GM19239 (cell line): Measurements from ENCODE around the gene MICAL2.

Experiments
- DNase-seq: peaks from one replicate; pipeline ENCODE4 v3.0.0; 2011; ENCODE audit warnings: low spot score; ENCODE audit not compliant: insufficient read length
- FAIRE-seq: peaks from 2 replicates; lab custom pipeline; 2011; peaks lifted over from hg19 to GRCh38; lab: Jason Lieb, UNC

Gene MICAL2, protein sequence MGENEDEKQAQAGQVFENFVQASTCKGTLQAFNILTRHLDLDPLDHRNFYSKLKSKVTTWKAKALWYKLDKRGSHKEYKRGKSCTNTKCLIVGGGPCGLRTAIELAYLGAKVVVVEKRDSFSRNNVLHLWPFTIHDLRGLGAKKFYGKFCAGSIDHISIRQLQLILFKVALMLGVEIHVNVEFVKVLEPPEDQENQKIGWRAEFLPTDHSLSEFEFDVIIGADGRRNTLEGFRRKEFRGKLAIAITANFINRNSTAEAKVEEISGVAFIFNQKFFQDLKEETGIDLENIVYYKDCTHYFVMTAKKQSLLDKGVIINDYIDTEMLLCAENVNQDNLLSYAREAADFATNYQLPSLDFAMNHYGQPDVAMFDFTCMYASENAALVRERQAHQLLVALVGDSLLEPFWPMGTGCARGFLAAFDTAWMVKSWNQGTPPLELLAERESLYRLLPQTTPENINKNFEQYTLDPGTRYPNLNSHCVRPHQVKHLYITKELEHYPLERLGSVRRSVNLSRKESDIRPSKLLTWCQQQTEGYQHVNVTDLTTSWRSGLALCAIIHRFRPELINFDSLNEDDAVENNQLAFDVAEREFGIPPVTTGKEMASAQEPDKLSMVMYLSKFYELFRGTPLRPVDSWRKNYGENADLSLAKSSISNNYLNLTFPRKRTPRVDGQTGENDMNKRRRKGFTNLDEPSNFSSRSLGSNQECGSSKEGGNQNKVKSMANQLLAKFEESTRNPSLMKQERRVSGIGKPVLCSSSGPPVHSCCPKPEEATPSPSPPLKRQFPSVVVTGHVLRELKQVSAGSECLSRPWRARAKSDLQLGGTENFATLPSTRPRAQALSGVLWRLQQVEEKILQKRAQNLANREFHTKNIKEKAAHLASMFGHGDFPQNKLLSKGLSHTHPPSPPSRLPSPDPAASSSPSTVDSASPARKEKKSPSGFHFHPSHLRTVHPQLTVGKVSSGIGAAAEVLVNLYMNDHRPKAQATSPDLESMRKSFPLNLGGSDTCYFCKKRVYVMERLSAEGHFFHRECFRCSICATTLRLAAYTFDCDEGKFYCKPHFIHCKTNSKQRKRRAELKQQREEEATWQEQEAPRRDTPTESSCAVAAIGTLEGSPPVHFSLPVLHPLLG

DNA sequence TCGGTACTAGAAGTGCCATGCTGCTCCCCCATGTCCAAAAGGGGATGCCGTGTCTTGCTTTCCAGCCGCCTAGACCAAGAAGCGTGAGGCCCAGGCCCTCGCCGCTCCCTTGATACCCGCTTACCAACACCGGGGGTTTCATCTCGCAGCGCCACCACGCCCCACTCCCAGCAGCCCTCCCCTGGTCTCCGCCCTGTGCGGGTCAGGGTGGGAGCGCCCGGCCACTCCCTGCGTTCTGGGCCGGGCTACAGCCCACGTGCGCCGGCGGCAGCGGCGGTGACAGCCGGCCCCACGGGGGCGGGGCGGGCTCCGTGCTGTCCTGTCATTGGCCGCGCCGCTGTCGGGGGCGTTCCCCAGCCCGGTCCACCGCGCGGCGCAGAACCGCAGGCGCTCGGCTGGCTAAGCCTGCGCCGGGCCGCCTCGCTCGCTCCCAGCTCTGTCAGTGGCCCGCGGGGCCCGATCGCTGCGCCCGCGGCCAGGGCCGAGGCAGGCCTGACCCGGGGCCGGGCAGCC lies at the start of gene MICAL2:
TSS of gene MICAL2 (plus strand) at position 390 of the 513 bp plus-strand sequence. CDS start 51,566 bp downstream, outside the sequence.
- FAIRE-seq (no peak), DNase-seq (peak; percentile 94)

DNA sequence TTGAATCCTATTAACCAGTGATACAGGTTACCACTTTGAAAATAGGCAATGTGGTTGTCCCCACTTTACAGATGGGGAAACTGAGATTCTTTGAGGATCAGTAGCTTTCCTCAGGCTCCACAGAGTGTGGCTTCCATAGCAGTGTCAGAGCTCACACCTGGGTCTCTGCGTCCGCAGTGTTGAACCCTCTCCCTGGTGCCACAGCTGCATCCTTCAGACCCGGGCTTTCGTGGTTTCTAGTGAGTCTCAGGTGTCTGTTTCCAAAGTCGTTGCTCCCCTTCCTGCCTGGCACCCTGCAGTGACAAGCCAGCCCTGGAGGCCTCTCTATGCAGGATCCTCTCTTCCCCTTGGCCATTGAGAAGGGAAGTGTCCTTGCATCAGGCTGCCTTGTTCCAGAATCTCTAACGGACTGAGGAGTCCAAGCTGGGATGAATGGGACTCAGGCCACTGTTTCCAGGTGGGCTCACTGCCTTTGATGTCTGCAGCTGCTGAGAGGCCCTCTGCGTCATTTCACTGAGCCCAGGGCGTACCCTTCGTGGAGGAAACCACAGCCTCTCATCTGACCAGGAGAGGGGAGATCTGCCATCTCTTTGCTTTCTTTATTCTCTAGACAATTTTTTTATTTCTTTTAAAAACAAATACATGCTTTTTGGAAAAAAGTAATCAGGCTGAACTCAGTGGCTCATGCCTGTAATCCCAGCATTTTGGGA lies 48.4 kb upstream of the MICAL2 start:
- DNase-seq (no peak), FAIRE-seq (no peak)

DNA sequence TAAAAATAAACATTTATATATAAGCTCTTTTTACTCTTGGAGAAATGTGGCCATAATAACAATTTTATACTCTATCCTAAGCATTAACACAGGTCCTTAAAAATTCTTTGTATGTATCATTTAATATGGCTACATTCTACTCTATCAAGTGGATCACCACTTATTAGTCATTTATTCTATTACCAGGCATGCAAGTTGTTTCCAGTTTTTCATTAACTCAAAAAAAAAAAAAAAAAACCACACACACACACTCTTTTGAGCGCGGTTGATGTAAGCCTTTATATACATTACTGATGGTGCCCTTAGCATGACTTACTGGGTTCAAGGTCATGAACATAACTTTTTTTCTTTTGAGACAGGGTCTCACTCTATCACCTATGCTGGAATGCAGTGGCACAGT lies 47.1 kb upstream of the MICAL2 start:
- FAIRE-seq, result no peak

DNA sequence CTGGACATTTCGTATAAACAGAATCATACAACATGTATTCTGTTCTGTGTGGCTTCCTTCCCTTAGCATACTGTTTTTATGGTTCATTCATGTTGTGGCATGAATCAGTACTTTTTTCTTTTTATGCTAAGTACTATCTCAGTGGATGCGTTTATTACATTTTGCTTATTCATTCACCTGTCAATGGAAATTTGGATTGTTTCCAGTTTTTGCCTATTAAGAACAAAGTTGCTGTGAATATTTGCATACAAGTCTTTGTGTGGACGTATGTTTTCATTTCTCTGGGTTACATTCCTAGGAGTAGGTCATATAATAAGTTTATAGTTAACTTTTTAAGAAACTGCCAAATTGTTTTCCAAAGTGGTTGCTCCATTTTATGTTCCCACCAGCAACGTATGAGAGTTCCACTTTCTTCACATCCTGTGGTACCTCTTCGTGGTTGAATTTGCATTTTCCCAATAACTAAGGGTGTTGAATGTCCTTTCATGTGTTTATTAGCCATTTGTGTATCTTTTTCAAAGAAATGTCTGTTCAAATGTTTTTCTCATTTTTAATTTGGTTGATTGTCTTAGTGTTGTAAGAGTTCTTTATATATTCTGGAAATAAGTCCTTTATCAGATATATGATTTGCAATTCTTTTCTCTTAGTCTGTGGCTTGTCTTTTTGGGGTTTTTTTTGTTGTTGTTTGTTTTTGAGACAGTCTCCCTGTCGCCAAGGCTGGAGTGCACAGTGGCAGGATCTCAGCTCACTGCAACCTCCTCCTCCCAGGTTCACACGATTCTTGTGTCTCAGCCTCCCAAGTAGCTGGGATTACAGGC lies 46.0 kb upstream of the MICAL2 start:
- no peak for FAIRE-seq

More for the DNA sequence above, 47.1 kb upstream of the MICAL2 start:
- no peak for DNase-seq

DNA sequence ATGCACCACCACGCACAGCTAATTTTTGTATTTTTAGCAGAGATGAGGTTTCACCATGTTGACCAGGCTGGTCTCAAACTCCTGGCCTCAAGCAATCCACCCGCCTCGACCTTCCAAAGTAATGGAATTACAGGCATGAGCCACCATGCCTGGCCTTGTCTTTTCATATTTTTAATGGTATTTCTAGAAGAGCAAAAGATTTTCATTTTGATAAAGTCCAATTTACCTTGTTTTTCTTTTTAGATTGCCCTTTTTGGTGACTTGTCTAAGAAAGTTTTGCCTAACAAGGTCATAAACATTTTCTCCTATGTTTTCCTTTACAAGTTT lies 45.5 kb upstream of the MICAL2 start:
- DNase-seq, result no peak
- no peak for FAIRE-seq

More for the DNA sequence above, 46.0 kb upstream of the MICAL2 start:
- DNase-seq, result no peak

DNA sequence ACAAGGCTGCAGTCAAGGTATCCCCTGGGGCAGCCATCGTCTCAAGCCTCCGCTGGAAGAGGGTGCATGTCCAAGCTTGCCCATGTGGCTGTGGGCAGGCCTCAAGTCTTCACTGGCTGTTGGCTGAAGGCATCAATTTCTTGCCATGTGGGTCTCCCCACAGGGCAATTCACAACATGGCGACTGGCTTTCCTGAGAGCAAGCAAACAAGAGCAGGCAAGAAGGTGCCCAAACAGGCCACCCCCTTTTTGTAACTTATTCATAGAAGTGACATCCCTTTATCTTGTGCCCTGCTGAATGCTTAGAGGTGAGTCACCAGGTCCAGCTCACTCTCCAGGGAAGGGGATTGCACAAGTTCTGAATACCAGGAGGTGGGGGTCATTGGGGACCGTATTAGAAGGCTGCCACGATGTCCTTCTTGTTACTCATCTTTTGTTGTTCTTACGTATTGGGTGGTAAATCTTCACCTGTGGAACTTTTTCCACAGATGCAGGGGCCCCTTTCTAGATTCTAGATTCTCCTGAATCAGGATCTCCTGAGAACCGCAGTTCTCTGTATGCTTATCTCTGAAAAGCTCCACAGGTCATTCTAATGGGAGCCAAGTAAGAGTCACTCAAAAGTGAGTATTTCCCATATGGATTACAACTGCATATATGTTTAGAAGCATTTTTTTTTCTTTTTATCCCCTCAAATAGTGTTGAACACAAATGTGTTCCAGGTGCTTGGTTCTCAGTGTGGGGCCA lies 44.2 kb upstream of the MICAL2 start:
- DNase-seq (no peak), FAIRE-seq (no peak)

DNA sequence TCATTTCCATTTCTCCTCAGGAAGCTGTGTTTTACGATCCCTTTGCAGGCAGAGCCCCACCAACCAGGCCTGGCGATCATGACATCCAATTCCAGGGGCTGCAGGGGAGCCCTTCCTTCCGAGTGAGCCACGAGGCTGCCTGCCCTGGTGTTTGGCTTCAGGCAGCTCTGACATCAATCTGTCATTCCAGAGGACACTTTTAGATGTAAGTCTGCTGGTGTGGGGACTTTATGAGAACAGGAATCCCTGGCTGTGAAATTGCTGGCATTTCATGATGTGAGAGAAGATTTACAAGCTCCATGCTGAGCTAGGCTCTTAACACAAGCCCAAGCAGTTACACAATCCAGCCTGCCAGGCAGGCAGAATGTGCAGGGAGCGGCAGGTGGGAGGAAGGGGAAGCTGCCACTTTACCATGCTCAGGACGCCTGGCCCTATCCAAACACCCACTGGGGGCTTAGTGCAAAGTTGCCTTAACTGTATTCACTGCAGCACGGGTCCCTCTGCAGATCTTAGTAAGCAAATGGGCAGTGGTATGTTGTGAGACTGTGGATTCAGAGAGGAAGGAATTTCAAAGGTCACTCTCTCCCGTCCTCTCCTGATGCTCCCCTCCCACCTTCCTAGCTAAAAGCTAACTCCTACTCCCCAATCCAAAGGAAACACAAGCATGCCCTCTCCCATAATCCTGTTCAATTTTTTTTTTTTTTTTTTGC lies 43.4 kb upstream of the MICAL2 start:
- FAIRE-seq, result no peak

DNA sequence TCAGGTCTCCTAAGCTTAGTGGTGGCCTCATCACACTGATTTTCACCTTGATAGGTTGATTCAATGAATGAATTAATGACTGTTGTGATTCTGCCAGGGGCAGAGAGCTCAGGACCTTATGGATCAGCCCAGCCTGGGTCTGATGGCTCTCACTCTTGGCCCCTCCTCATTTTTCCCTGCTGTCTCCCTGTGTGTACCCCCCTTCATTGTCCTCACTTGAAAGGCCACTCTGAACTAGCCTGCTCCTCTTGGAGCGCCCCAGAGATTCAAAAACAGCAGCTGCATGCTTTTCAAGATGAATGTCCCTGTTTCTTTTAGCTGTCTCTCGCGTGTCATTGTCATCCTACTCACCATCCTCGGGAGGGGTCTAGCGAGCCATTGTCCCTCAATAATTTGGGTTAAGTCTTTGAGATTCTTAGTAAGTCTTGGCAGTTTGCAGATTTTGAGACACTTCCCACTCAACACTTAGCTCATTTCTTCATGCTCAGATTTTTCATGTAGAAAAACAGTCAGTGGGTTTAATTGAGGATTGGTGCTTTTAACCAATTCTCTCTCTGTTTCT lies 42.5 kb upstream of the MICAL2 start:
- DNase-seq (no peak), FAIRE-seq (no peak)

More for the DNA sequence above, 43.4 kb upstream of the MICAL2 start:
- no peak for DNase-seq

DNA sequence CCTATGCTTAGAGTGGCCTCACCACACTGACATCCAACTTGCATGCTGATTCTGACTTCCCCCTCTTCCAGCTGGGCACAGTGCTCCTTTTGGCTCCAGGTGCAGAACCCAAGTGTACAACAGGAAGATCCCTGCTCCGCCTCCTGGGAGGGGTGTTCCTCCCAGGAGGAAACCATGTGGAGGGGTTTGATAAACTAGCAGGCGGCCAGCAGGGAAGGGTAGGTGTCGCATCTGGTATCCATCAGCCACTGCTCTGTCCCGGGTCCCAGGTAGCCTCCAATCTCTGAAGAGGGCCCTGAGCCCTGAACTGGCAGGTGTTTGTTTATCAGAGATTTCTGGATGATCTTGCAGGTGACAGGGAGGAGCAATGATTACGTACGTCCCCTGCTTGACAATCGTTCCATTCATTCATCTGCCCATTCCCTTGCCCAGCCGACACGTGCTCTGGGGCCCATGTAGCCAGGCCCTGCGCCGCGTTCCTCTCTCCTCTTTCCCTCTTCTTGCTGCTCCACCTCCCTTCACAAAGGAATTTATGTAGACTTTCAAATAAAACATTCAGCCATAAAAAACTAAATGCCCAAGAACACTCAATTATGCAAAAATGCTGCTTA lies 41.2 kb upstream of the MICAL2 start:
- DNase-seq (no peak), FAIRE-seq (no peak)

DNA sequence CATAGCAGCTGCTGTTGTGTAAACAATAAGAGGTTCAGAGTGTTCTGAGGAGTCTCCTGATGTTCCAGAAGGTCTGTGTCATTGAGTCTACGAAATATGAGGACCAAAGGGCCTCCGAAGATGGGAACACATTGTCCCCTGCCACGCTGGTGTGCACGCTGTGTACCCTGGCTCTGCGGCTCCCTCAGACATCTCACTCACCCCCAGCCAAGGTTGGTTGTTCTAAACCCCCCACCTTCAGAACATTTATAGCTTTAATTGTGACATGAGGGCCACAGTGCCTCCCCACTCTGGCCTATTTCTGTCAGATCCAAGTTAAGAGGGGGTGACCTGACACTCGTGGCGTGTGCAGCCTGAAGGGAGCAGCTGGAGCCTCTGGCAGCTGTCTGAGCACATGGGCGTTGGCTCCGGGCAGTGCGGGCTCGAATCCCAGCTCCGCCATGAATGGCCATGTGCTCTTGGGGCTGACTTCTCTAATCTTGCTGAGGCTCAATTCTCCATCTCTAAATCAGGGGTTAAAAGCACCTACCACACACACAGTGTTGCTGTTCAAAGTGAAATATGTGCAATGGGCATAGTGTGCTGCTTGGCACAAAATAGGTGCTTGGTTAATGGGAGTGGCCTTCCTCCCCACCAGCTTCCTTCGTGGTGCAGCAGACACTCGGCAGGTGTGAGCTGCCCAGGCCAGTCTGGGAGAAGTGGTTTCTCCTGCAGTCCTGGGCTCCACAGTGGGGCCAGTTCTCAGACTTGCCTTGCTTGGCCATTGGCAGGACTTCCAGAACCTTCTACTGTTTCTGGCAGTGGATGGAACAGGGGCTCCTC lies 39.7 kb upstream of the MICAL2 start:
- FAIRE-seq (no peak), DNase-seq (no peak)

DNA sequence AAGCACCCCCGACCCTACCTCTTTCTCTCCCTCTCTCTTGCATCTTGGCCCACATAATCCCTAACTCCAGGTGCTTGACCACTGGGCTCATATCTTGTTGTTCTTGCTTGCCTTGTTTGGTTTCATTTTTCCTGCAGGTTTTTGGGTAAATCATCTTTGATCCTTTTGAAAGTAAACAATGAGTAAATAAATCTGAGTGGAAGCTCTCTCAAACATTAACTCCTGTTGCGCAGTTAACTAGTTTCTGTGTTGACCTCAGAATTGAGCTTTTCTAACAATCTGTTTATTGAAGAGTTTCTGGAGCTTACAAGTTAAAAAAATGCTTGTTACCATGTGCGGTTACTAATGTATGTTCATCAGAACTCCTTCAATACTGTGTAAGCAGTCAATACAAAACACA lies 38.8 kb upstream of the MICAL2 start:
- FAIRE-seq, result no peak
- no peak for DNase-seq

DNA sequence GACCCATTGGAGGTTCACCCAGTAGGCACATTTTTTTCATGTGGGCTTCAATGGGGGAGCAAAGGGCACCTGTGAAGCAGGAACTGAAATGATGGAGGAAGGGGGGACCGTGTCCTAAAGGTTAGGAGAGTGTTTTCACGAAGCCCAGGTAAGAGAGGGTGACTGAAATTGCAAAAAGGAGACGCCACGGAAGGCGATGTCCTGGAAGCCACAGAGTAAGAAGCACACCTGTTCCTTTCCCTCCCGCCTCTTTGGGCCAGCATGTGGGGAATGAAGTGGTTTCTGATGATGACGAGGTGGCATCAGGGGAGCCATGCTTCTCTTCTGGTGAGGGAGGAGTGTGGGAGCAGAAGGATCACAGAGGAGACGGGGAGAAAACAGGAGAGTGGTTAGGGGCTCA lies 37.0 kb upstream of the MICAL2 start:
- FAIRE-seq (no peak), DNase-seq (no peak)

DNA sequence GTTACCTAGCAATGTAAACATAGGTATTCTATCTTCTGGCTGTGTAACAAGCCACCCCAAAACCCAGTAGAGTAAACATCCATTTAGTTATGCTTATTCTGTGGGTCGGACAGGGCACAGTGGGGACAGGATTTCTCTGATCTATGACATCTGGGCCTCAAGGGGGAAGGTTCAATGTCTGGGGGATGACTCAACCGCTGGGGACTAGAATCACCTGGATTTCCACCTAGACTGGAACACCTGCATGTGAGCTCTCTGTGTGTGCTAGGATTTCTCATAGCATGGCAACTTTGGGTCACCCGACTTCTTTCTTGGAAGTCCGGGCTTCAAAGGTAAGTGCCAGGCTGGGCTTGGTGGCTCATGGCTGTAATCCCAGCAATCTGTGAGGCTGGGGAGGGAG lies 36.5 kb upstream of the MICAL2 start:
- DNase-seq (no peak), FAIRE-seq (no peak)

DNA sequence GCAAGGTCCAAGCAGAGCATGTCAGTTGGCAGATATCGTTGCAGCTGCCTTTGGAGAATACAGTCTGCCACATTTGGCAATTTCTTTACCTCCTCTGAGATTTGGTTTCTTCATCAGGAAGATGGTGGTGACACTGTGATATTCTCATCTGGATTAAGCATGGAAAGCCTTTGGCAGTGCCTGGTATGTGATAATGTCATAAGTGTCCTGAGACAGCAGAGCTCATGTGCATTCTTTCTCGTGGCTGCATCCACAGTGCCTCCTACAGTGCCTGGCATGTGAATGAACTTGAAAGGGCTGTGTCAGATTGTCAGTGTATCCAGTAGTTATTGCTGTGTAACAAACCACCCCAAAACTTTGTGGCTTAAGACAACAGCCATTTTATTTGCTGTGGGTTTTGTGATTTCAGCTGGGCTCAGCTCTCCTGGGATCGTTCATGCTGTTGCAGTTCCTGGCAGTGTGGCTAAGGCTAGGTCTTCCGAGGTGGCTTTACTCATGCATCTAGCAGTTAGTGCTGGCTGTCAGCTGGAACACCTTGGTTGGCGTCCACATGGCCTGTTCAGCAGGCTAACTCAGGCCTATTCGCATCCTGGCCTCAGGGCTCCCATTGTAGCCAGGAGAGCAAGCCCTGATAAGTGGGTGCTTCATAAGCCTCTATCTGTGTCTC lies 35.7 kb upstream of the MICAL2 start:
- FAIRE-seq (no peak), DNase-seq (no peak)

DNA sequence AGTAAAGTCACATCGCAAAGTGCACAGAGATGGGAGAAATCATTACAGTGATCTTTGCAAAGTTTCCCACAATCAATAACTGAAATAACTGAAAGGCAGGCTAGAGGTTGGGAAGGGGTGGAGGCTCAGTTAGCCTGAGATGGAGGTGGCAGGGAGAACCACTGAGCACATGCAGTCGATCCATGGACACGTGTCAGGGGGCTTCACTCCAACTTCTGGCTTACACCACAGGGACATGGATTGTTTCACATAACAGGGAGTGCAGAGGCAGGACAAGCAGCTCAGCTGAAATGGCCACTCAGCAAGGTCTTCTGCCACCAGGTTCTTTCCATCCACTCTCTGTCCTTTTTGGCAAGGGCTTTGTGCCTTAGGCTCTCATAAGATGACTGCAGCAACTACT lies 35.1 kb upstream of the MICAL2 start:
- FAIRE-seq, result no peak
- DNase-seq, result no peak
